Glomerular endothelial cell (primary cell): ENCODE results near the gene CCDC183. TPM values are rescaled to one million over a fixed set of nuclear protein-coding genes. Genes with fewer than 3 reads are reported as not detected.

Experiments used
- total RNA-seq: library from RNA; depleted of rRNA; stranded (reverse); fragments of >200 nt; gene quantifications from 2 replicates; pipeline ENCODE4 v1.2.3, GENCODE V29; 2015

CCDC183 gene
- total RNA-seq, 1 donor from 2014 or later, result 0.41 TPM

Other genes with a start within 250 kb of the CCDC183 start
- 712 and 917 TPM in 2 replicates for gene EGFL7, start 133.4 kb upstream of the CCDC183 start, total RNA-seq
- 43.2 and 50.2 TPM in 2 replicates for gene AGPAT2, start 108.9 kb upstream of the CCDC183 start, total RNA-seq
- gene DIPK1B, start 83.8 kb upstream of the CCDC183 start, total RNA-seq, result 153 and 247 TPM in 2 replicates
- not detected in 2 replicates for gene LCN10, start 53.4 kb upstream of the CCDC183 start, total RNA-seq
- not detected in 2 replicates for gene LCN6, start 47.8 kb upstream of the CCDC183 start, total RNA-seq
- gene LCN8, start 38.1 kb upstream of the CCDC183 start, total RNA-seq, result not detected in 2 replicates
- 0.29 TPM in 1 of 2 replicates, not detected in the other for gene LCN15, start 31.8 kb upstream of the CCDC183 start, total RNA-seq
- 69.7 and 113 TPM in 2 replicates for gene TMEM141, start 5.0 kb upstream of the CCDC183 start, total RNA-seq
- 90.2 and 99.9 TPM in 2 replicates for gene RABL6, start 11.6 kb downstream of the CCDC183 start, total RNA-seq
- 0.48 and 1.6 TPM in 2 replicates for gene AJM1, start 46.1 kb downstream of the CCDC183 start, total RNA-seq
- 153 and 179 TPM in 2 replicates for gene PHPT1, start 53.1 kb downstream of the CCDC183 start, total RNA-seq
- gene MAMDC4, start 56.0 kb downstream of the CCDC183 start, total RNA-seq, result 1.4 and 3.4 TPM in 2 replicates
- gene EDF1, start 70.0 kb downstream of the CCDC183 start, total RNA-seq, result 496 and 520 TPM in 2 replicates
- 12.2 and 21.9 TPM in 2 replicates for gene TRAF2, start 90.2 kb downstream of the CCDC183 start, total RNA-seq
- gene FBXW5, start 148.4 kb downstream of the CCDC183 start, total RNA-seq, result 187 and 188 TPM in 2 replicates
- gene C8G, start 148.9 kb downstream of the CCDC183 start, total RNA-seq, result not detected in 2 replicates
- not detected in 2 replicates for gene LCN12, start 155.9 kb downstream of the CCDC183 start, total RNA-seq
- not detected in 2 replicates for gene PTGDS, start 181.2 kb downstream of the CCDC183 start, total RNA-seq
- gene LCNL1, start 186.7 kb downstream of the CCDC183 start, total RNA-seq, result not detected in 2 replicates
- 28.0 and 47.2 TPM in 2 replicates for gene PAXX, start 196.1 kb downstream of the CCDC183 start, total RNA-seq
- gene CLIC3, start 200.2 kb downstream of the CCDC183 start, total RNA-seq, result 0.29 and 2.3 TPM in 2 replicates
- 27.2 and 28.4 TPM in 2 replicates for gene ABCA2, start 231.9 kb downstream of the CCDC183 start, total RNA-seq
- gene FUT7, start 235.8 kb downstream of the CCDC183 start, total RNA-seq, result not detected in 2 replicates
- 195 and 250 TPM in 2 replicates for gene NPDC1, start 249.8 kb downstream of the CCDC183 start, total RNA-seq